ENCODE data around the gene NACC1.

DNA sequence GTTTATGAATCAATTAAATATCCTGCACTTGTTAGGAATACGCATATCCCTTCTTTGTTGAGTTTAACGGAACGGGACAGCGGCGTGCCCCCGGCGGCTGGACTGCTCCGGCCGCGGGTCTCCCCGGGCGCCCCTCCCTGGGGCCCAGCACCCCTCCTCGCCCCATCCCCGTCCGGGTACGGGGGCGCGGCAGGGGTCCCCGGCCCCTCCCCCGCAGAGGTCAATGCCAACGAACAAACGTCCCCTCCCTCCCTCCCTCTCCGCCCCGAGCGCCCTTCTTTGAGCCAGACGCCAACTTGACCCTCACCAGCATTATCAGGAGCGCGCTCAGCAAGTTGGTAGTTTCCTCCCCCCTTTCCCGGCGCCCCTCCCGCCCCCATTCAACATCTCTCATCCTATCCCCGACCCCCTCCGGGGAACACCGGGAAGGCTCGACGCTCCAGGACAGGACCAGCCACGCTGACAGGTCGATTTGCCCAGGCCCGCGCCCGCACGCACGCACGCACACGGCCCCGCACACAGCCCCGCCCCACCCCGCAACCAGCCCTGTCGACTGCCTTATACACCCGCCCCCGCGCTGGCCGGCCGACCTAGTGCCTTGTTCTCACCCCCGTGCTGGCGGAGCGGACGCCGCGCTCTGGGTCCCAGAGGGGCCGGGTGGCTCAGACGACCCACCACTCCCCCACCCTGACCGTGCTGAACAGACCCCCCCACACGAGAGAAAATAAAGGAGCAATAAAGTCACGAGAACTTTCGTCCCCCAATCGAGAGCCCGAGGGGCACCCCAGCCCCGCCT is 20.4 kb upstream of the NACC1 start:
- TF ChIP-seq EZH2 (IDR thresholded peaks at IDR 0.05) (no peak), POLR2AphosphoS5 (IDR thresholded peaks at IDR 0.05; ENCODE audit: borderline replicate concordance, low read depth, low read length) (no peak), FOXP2 (optimal IDR thresholded peaks at IDR 0.05; ENCODE audit: control extremely low read depth, extremely low read length, insufficient read depth) (no peak)
